HG02763 (cell line): Measurements from ENCODE around the gene TSC22D1.

Experiments used
- ATAC-seq: cut with Tn5 transposase; IDR thresholded peaks from one replicate; pipeline ENCODE4 v1.9.1; 2021; ENCODE audit warnings: mild to moderate bottlenecking, moderate library complexity; ENCODE audit not compliant: unreplicated experiment

Gene TSC22D1

GRCh38 chr13:44388427-44389059, 187.6 kb downstream of the TSC22D1 start:
- ATAC-seq = no peak

- no peak for ATAC-seq
These were observed 189.1 kb downstream of the TSC22D1 start for GRCh38 chr13:44386913-44387556.

- no peak for ATAC-seq
These were observed 190.3 kb downstream of the TSC22D1 start for GRCh38 chr13:44385847-44386246.

- ATAC-seq = no peak
These were observed 190.7 kb downstream of the TSC22D1 start for GRCh38 chr13:44385401-44385800.

- ATAC-seq = no peak
These were observed 191.4 kb downstream of the TSC22D1 start for GRCh38 chr13:44384778-44385177.

- ATAC-seq = no peak
These were observed 192.2 kb downstream of the TSC22D1 start for GRCh38 chr13:44383945-44384344.

- ATAC-seq = no peak
These were observed 193.4 kb downstream of the TSC22D1 start for GRCh38 chr13:44382635-44383145.
